Lung (tissue), 12 donors: ENCODE data around the gene BRD7. TPM values are rescaled to one million over a fixed set of nuclear protein-coding genes. Genes with fewer than 3 reads are reported as not detected.

ENCODE experiments used
- ATAC-seq: fragments of 200-7000 bp; cut with Tn5 transposase; one replicate; pipeline ENCODE4 v1.9.1; 2020; ENCODE audit warnings: moderate number of reproducible peaks; ENCODE audit not compliant: insufficient read depth, low FRiP score
- DNase-seq, 3 donors: peaks; one replicate each; pipeline ENCODE4 v3.0.0-alpha.2; 2013 to 2017
- H3K27ac ChIP-seq, 2 donors: one replicate each; pipeline ENCODE4 v1.5.1; 2013; ENCODE audit warnings: mild to moderate bottlenecking in 2 of 2, moderate library complexity in 2 of 2, control low read depth in 1 of 2, inconsistent platforms in 1 of 2, low read depth in 1 of 2, low read length in 1 of 2
- H3K27me3 ChIP-seq, 3 donors: one replicate each; pipeline ENCODE4 v1.5.1; 2013; ENCODE audit warnings: low read length in 2 of 3; ENCODE audit not compliant: control insufficient read depth in 3 of 3, insufficient read depth in 3 of 3
- H3K36me3 ChIP-seq, 4 donors: one replicate each; pipeline ENCODE4 v1.5.1; 2013; ENCODE audit warnings: low read length in 4 of 4, mild to moderate bottlenecking in 1 of 4, moderate library complexity in 1 of 4; ENCODE audit not compliant: control insufficient read depth in 4 of 4, insufficient read depth in 4 of 4
- H3K4me1 ChIP-seq, 5 donors: one replicate each; pipeline ENCODE4 v1.5.1; 2013; ENCODE audit warnings: low read length in 5 of 5, mild to moderate bottlenecking in 2 of 5, moderate library complexity in 1 of 5; ENCODE audit not compliant: control insufficient read depth in 5 of 5, insufficient read depth in 5 of 5
- H3K4me3 ChIP-seq: one replicate; pipeline ENCODE4 v1.5.1; 2013; ENCODE audit warnings: mild to moderate bottlenecking, control low read depth, moderate library complexity
- H3K9ac ChIP-seq, 2 donors: one replicate each; pipeline ENCODE4 v1.5.1; 2013; ENCODE audit warnings: low read length in 2 of 2, control low read depth in 1 of 2; ENCODE audit not compliant: insufficient read depth in 1 of 2
- H3K9me3 ChIP-seq, 4 donors: one replicate each; pipeline ENCODE4 v1.5.1; 2013; ENCODE audit warnings: low read length in 3 of 4, mild to moderate bottlenecking in 1 of 4, moderate library complexity in 1 of 4; ENCODE audit not compliant: control insufficient read depth in 4 of 4, insufficient read depth in 3 of 4
- CTCF ChIP-seq: IDR thresholded peaks from 2 replicates; pipeline ENCODE4 v1.5.1; 2012; ENCODE audit warnings: mild to moderate bottlenecking; ENCODE audit errors: control extremely low read depth, extremely low read depth
- WGBS, 2 donors: extraction: QIAGEN DNeasy Blood & Tissue Kit; methylation state at CpG; one replicate each; pipeline ENCODE4 v1.1.7; 2013; 5-methylcytosine and 5-hydroxymethylcytosine counted together
- polyA plus RNA-seq, 2 donors: library from polyadenylated mRNA; stranded (reverse); fragments of 200-250 nt; gene quantifications; one replicate each; pipeline ENCODE4 v1.2.1, GENCODE V29; 2013
- total RNA-seq, 2 donors: library from RNA; depleted of rRNA in 1 of 2; stranded (reverse); fragments of >200 nt in 1 of 2; gene quantifications; one replicate each; pipeline ENCODE4 v1.2.1, GENCODE V29; 2014 to 2021
- donor health status: control.
- donor health status: control.
- donor health status: Bipolar disorder and iron deficiency.
- donor health status: healthy.
- donor health status: DM: yes; HTN: yes; CAD: no.

The BRD7 gene
- total and polyA plus RNA-seq, 4 donors: 33.9 to 54.6 (median 53.5) TPM

DNA sequence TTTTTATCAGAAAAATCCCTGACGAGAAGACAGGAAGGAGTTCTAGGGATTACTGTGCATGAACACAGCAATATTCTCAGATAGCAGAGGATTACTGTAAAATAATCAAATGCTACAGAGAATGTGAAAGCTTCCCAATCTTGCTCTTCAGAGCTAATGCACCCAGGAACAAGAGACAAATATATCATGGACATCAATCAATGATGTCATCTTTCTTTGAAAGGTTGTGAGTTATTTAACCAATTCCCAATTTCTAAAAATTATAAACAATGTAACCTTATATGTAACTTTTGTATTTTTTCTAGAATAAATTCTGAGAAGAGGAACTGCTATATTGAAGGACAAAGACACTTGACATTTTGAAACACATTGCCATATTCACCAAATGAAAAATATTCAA, 46.5 kb downstream of the BRD7 start:
- no peak for TF ChIP-seq CTCF
- Histone ChIP-seq H3K27me3 (no peaks in the 10 kb centered on the region), H3K9ac (no peak overlapping the region), H3K4me3 (no peak overlapping the region), H3K36me3 (peaks cover 29 to 42% (median 34%) of the 10 kb centered on the region in 4 donors), H3K27ac (no peak overlapping the region), H3K9me3 (no peaks in the 10 kb centered on the region), H3K4me1 (no peaks in the 10 kb centered on the region)
- ATAC-seq: no peak
- no peak for DNase-seq
- 91 to 95% methylated on average over 1 of the region's 1 CpG for WGBS, 2 donors

DNA sequence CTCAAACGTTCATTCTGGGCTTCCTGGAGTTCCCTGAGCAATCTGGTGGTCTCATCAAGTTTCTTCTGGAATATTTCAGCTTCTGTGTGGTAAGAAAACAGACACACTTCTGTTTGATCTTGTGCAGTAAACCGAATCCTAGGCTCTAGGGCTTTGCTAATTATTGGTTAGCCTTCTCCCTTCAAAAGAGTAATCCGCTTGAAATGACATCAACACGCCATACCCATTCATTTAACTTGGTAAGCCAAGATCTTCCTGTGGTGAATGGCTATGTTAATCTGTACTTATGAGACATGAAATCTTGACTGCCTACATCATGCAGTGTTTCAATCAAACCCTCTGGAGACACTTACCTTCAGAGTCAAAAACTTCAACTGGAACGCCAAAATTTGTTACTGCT, 48.5 kb downstream of the BRD7 start:
- H3K9ac ChIP-seq: no peak overlapping the region
- H3K4me1 ChIP-seq: no peaks in the 10 kb centered on the region
- peaks cover 33 to 55% (median 43%) of the 10 kb centered on the region in 4 donors for H3K36me3 ChIP-seq
- no peak overlapping the region for H3K4me3 ChIP-seq
- H3K27me3 ChIP-seq: no peaks in the 10 kb centered on the region
- DNase-seq: no peak
- TF ChIP-seq CTCF: no peak
- 90 to 94% methylated on average over 5 of the region's 5 CpGs for WGBS, 2 donors
- ATAC-seq: no peak
- H3K27ac ChIP-seq: no peak overlapping the region
- H3K9me3 ChIP-seq: no peaks in the 10 kb centered on the region

GRCh38 chr16:50318796-50319578, 49.8 kb downstream of the BRD7 start:
- no peaks in the 10 kb centered on the region for H3K9me3 ChIP-seq
- H3K4me1 ChIP-seq: peaks cover 0 to 1% (median 0%) of the 10 kb centered on the region in 5 donors
- DNase-seq (no peak), ATAC-seq (no peak)
- H3K27me3 ChIP-seq: no peaks in the 10 kb centered on the region
- peaks cover 25 to 44% (median 41%) of the 10 kb centered on the region in 4 donors for H3K36me3 ChIP-seq
- TF ChIP-seq CTCF: no peak
- H3K27ac ChIP-seq: no peak overlapping the region
- H3K4me3 ChIP-seq: no peak overlapping the region
- H3K9ac ChIP-seq: no peak overlapping the region
- WGBS, 2 donors: 90 to 96% methylated on average over 9 of the region's 9 CpGs
